Left hindlimb (tissue), 1 donor: Measurements from ENCODE around the gene TRIM22.
"Not testable (repeated sequence)": the region's sequence is repeated elsewhere in the genome, so short reads cannot be mapped to it uniquely, and the experiment has no call there.

Experiments
- DNase-seq: peaks from one replicate; pipeline ENCODE4 v3.0.0-alpha.2; 2018

Gene TRIM22

GRCh38 chr11:5691964-5692361 is 2.4 kb downstream of the TRIM22 start:
- DNase-seq, result no peak

GRCh38 chr11:5694642-5695041 is 5.1 kb downstream of the TRIM22 start:
- DNase-seq, result no peak

GRCh38 chr11:5695580-5695979 is 6.0 kb downstream of the TRIM22 start:
- DNase-seq, result no peak

GRCh38 chr11:5696210-5696609 is 6.6 kb downstream of the TRIM22 start:
- DNase-seq, result no peak

DNA sequence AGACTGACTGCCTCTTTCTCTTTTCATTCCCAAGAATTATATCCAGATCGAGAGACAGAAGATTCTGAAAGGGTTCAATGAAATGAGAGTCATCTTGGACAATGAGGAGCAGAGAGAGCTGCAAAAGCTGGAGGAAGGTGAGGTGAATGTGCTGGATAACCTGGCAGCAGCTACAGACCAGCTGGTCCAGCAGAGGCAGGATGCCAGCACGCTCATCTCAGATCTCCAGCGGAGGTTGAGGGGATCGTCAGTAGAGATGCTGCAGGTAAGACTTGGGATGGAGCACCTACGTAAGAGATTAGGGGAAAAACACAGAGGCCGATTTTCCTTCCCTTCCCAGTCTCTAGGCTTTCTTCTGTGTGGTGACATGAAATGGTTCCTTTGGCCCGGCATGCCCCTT is 8.7 kb downstream of the TRIM22 start:
- no peak for DNase-seq

- DNase-seq, result no peak
Observed at GRCh38 chr11:5700421-5701054, 10.9 kb downstream of the TRIM22 start.

GRCh38 chr11:5701055-5701577 is 11.5 kb downstream of the TRIM22 start:
- DNase-seq, result no peak

GRCh38 chr11:5703741-5704536 is 14.3 kb downstream of the TRIM22 start:
- DNase-seq, result no peak

GRCh38 chr11:5705688-5706087 is 16.1 kb downstream of the TRIM22 start:
- no peak for DNase-seq

- DNase-seq, result no peak
Observed at GRCh38 chr11:5712507-5712906, 22.9 kb downstream of the TRIM22 start.

- no peak for DNase-seq
Observed at GRCh38 chr11:5713695-5714094, 24.1 kb downstream of the TRIM22 start.

DNA sequence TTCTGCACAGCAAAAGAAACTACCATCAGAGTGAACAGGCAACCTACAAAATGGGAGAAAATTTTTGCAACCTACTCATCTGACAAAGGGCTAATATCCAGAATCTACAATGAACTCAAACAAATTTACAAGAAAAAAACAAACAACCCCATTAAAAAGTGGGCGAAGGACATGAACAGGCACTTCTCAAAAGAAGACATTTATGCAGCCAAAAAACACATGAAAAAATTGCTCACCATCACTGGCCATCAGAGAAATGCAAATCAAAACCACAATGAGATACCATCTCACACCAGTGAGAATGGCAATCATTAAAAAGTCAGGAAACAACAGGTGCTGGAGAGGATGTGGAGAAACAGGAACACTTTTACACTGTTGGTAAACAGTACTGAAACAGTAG is 26.9 kb downstream of the TRIM22 start:
- DNase-seq, result not testable (repeated sequence)

DNA sequence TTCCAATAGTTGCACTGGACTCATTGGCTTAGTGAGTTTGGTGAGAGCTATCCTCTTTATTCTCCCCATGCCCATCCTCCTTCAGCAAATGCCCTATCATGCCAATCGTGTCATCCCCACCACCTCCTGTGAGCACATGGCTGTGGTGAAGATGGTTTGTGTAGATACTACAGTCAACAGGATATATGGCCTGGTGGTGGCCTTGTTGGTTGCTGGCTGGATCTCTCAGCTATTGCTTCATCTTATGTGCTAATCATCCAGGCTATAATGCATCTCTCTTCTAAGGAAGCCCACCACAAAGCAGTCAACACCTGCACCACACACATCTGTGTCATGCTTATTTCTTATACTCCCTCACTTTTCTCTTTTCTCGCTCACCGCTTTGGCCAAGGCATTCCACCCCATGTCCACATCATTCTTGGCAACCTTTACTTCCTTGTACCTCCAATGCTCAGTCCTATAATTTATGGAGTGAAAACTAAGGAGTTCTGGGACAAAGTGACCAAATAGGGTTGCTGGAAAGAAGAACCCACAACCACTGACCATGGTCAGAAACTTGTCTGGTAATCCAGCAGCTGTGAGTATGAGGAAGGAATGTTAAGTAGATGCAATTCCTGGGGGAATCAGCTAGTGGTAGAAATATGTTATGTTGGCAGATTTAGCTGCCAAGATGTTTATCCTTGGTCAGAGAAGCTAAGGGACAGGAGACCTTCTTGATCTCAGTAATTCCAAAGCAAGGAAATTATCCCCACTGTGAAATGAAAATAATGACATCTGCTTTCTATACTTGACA is 30.3 kb downstream of the TRIM22 start:
- no peak for DNase-seq

DNA sequence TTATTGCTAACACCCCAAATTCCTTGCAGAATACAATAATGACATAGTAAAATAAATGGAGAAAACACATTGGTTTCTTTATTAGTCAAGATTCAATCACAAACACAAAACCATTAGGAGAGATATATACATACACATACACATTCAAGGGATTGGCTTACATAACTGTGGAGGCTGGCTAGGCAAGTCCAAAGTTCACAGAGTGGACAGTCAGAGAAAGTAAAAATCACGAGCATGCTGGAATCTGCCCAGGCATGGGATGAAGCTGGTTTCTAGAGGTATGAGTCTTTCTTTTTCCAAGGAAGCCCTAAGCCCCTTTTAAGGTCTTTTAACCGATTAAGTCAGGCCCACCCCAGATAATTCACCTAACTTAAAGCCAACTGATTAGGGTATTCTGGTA is 33.0 kb downstream of the TRIM22 start:
- DNase-seq, result no peak

DNA sequence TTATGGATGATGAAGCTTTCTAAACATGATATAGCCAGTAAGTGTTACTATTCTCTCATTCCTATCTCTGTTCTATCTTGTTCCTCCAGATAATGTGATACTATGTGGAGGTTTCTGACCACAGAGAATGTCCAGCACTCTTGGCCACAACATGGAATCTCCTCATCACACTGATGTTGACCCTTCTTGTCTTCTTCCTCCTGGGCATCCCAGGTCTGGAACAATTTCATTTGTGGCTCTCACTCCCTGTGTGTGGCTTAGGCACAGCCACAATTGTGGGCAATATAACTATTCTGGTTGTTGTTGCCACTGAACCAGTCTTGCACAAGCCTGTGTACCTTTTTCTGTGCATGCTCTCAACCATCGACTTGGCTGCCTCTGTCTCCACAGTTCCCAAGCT is 36.8 kb downstream of the TRIM22 start:
- DNase-seq, result no peak

DNA sequence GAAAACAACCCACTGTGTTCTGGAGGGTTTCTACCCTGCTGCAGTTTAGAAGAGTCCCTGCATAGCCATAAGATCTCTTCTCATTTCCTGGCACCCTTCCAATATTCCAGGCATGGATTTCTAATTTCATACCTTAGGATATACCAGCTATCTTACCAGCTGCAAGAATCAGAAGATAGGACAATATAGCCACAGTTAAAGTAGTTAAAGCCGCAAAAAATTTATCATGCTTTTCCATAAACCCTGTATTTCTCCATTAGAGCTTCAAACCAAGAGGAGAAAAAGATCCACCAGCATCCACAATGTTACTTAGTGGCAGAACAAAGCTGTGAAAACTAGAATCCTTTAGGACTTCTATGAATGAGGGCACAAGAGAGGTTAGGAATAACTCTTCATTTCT is 38.1 kb downstream of the TRIM22 start:
- DNase-seq, result no peak

GRCh38 chr11:5736396-5736795 is 46.8 kb downstream of the TRIM22 start, which contains the start of gene OR56B1:
Gene OR56B1 (plus strand): TSS chr11:5736448. CDS start chr11:5736517, 69 bp downstream.
- no peak for DNase-seq

DNA sequence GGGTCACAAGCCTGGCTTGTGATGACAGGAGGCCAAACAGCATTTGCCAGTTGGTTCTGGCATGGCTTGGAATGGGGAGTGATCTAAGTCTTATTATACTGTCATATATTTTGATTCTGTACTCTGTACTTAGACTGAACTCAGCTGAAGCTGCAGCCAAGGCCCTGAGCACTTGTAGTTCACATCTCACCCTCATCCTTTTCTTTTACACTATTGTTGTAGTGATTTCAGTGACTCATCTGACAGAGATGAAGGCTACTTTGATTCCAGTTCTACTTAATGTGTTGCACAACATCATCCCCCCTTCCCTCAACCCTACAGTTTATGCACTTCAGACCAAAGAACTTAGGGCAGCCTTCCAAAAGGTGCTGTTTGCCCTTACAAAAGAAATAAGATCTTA is 47.5 kb downstream of the TRIM22 start:
- no peak for DNase-seq

DNA sequence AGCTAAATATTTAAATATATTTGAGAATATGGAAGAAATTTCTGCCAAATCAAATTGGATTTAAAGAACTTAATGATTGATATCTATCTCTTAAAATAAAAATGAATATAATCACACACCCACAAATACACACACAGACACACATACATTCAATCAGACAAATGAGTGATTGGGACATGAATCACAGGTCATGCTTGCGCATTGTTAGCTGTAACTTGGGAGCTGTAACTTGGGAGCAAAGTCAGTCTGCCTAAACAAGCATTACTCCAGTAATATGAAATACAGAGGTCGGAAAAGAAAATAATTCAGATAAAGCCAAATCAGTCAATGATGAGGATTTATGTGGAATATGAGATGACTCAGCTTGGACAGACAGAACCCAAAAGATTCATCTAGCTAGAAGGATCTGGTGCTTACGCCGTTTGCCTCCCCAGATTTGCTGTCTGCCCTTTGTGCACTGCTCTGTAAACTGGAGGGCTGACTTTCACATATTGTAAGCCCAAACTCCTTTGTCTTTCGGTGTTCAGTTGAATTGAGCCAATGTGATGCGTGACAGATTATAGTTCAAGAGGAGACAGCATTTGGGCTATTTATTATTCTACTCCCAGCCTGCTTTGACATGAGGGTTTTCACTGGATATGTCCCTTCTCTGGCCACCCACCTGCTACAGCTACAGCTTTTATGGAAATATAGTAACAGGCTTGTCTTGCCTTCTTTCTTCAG is 48.2 kb downstream of the TRIM22 start:
- DNase-seq, result no peak

DNA sequence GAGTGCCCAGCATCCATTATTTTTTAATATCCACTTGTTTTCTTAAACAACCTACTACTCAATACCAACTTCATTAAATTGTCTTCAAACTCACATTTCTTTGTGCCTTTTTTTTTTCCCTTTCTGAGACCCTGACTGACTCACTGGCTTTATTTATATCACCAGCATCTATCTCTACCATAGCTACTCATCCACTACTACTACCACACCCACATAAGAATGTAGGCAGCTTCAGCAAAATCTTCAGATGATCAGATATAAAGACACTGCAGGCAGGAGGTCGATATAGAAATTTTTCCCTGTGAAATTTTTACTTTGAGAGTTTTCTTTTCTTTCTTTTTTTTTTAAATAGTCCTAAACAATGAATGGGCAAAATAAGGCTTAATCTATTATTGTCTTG is 48.8 kb downstream of the TRIM22 start:
- no peak for DNase-seq

- no peak for DNase-seq
Observed at GRCh38 chr11:5746614-5747013, 57.0 kb downstream of the TRIM22 start.

GRCh38 chr11:5749836-5750235 is 60.2 kb downstream of the TRIM22 start:
- no peak for DNase-seq

GRCh38 chr11:5753943-5754342 is 64.4 kb downstream of the TRIM22 start, which contains the start of gene OR52N4:
Gene OR52N4 (plus strand): TSS chr11:5754243. CDS start chr11:5754741, 498 bp downstream.
- no peak for DNase-seq
